ENCODE measurements around the gene BPIFB4.

Gene BPIFB4

GRCh38 chr20:33084722-33085121, 5.3 kb downstream of the BPIFB4 start:
- no peaks in the 10 kb centered on the region for H3K36me3 ChIP-seq
- no peak overlapping the region for H3K4me3 ChIP-seq (ENCODE audit: low read depth, low read length)
- TF ChIP-seq CTCF (IDR thresholded peaks at IDR 0.05; ENCODE audit: low read depth, low read length): no peak
- H3K4me1 ChIP-seq: no peaks in the 10 kb centered on the region
- H3K27me3 ChIP-seq: peaks cover 3% of the 10 kb centered on the region; the same call in 1 of the 2 replicates
- no peaks in the 10 kb centered on the region; the same call in 1 of the 2 replicates for H3K9me3 ChIP-seq
- no peak for DNase-seq

- no peaks in the 10 kb centered on the region; the same call in 1 of the 2 replicates for H3K9me3 ChIP-seq
- H3K4me3 ChIP-seq (ENCODE audit: low read depth, low read length): no peak overlapping the region
- H3K4me1 ChIP-seq: no peaks in the 10 kb centered on the region
- no peak for TF ChIP-seq CTCF (IDR thresholded peaks at IDR 0.05; ENCODE audit: low read depth, low read length)
- H3K36me3 ChIP-seq: no peaks in the 10 kb centered on the region
- DNase-seq: no peak
- H3K27me3 ChIP-seq: peaks cover 3% of the 10 kb centered on the region; the same call in 1 of the 2 replicates
Observed at GRCh38 chr20:33086052-33086722, 6.7 kb downstream of the BPIFB4 start.

GRCh38 chr20:33091147-33091546, 11.7 kb downstream of the BPIFB4 start:
- no peaks in the 10 kb centered on the region for H3K36me3 ChIP-seq
- DNase-seq: no peak
- H3K9me3 ChIP-seq: no peaks in the 10 kb centered on the region
- H3K27me3 ChIP-seq: peaks cover 3% of the 10 kb centered on the region; the same call in 1 of the 2 replicates
- H3K4me3 ChIP-seq (ENCODE audit: low read depth, low read length): no peak overlapping the region
- H3K4me1 ChIP-seq: no peaks in the 10 kb centered on the region
- no peak for TF ChIP-seq CTCF (IDR thresholded peaks at IDR 0.05; ENCODE audit: low read depth, low read length)

- H3K36me3 ChIP-seq: no peaks in the 10 kb centered on the region
- H3K9me3 ChIP-seq: no peaks in the 10 kb centered on the region
- TF ChIP-seq CTCF (IDR thresholded peaks at IDR 0.05; ENCODE audit: low read depth, low read length): no peak
- H3K4me3 ChIP-seq (ENCODE audit: low read depth, low read length): no peak overlapping the region
- no peak for DNase-seq
- H3K27me3 ChIP-seq: peaks cover 3% of the 10 kb centered on the region; the same call in 1 of the 2 replicates
- no peaks in the 10 kb centered on the region for H3K4me1 ChIP-seq
Observed at GRCh38 chr20:33091693-33092092, 12.2 kb downstream of the BPIFB4 start.

GRCh38 chr20:33092361-33092760, 12.9 kb downstream of the BPIFB4 start:
- no peak for TF ChIP-seq CTCF (IDR thresholded peaks at IDR 0.05; ENCODE audit: low read depth, low read length)
- Histone ChIP-seq H3K4me3 (ENCODE audit: low read depth, low read length) (no peak overlapping the region), H3K27me3 (peaks cover 3% of the 10 kb centered on the region; the same call in 1 of the 2 replicates), H3K9me3 (no peaks in the 10 kb centered on the region), H3K36me3 (no peaks in the 10 kb centered on the region), H3K4me1 (no peaks in the 10 kb centered on the region)
- no peak for DNase-seq

- Histone ChIP-seq H3K36me3 (no peaks in the 10 kb centered on the region), H3K9me3 (no peaks in the 10 kb centered on the region), H3K27me3 (peaks cover 3% of the 10 kb centered on the region; the same call in 1 of the 2 replicates), H3K4me3 (ENCODE audit: low read depth, low read length) (no peak overlapping the region), H3K4me1 (no peaks in the 10 kb centered on the region)
- DNase-seq: no peak
- TF ChIP-seq CTCF (IDR thresholded peaks at IDR 0.05; ENCODE audit: low read depth, low read length): no peak
Observed at GRCh38 chr20:33093074-33093473, 13.6 kb downstream of the BPIFB4 start.
